ENCODE measurements around the gene ACMSD.

The ACMSD gene

GRCh38 chr2:134927195-134927594 lies 88.8 kb downstream of the ACMSD start:
- Histone ChIP-seq H3K9ac (ENCODE audit: low read length) (no peak overlapping the region), H3K27me3 (ENCODE audit: control insufficient read depth, insufficient read depth, low read length) (no peaks in the 10 kb centered on the region), H3K4me3 (ENCODE audit: low read length) (no peak overlapping the region), H3K36me3 (ENCODE audit: control insufficient read depth, low read depth, low read length) (peaks cover 4% of the 10 kb centered on the region), H3K9me3 (ENCODE audit: control insufficient read depth, low read depth, low read length) (no peaks in the 10 kb centered on the region), H3K4me1 (ENCODE audit: control insufficient read depth, low read depth, low read length) (peaks cover 4% of the 10 kb centered on the region), H3K27ac (ENCODE audit: low read length) (no peak overlapping the region)

DNA sequence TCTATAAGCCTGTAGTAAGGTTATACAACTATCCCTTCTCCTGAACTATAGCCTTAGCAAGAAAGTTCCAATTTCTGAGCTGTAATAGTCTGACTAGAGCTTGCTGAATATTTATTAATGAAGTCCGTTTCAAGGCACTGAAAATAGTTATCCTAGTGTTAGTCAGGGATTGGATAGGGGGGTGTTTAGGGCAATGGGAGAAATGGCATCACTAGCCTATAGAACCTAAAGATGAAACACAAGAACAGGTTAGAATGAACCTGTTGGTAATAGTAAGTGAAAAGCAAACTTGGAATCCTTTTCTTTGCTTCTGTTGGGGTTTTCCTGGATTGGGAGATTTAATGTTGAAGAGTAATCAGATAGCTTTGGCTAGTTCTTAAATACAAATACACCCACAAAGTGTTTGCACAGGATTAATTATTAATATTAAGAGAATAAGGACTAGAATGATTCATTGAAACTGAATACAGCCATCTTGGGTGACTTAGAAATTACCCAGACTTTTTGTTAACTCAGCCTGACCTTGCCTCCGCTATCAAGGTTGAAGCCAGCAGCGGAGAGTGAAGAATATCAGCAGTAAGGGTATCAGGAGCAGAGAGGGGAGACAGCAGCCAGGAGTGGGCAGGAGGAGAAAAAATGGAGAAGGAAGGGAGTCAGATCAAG lies 94.6 kb downstream of the ACMSD start:
- no peaks in the 10 kb centered on the region for H3K9me3 ChIP-seq (ENCODE audit: control insufficient read depth, low read depth, low read length)
- no peak overlapping the region for H3K9ac ChIP-seq (ENCODE audit: low read length)
- no peaks in the 10 kb centered on the region for H3K4me1 ChIP-seq (ENCODE audit: control insufficient read depth, low read depth, low read length)
- peaks cover 23% of the 10 kb centered on the region for H3K36me3 ChIP-seq (ENCODE audit: control insufficient read depth, low read depth, low read length)
- H3K27me3 ChIP-seq (ENCODE audit: control insufficient read depth, insufficient read depth, low read length) = no peaks in the 10 kb centered on the region
- H3K4me3 ChIP-seq (ENCODE audit: low read length) = no peak overlapping the region
- H3K27ac ChIP-seq (ENCODE audit: low read length) = no peak overlapping the region

DNA sequence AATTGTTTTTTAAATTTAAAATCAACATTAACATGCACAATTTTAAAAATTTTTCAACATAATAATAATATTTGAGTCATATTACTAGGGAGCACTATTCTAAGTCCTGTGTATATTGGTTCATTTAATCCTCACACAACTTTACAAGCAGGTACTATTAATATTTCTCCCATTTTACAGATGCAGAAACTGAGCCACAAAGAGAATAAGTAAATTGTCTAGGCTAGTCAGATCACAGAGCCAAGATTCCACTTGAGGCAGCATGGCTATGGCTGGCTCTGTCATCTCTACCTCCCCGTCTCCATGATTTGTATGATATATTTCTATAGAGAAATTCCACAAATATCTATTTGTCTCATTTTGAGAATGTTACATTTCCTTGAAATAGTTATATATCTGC lies 95.3 kb downstream of the ACMSD start:
- no peaks in the 10 kb centered on the region for H3K9me3 ChIP-seq (ENCODE audit: control insufficient read depth, low read depth, low read length)
- H3K4me1 ChIP-seq (ENCODE audit: control insufficient read depth, low read depth, low read length) = no peaks in the 10 kb centered on the region
- no peak overlapping the region for H3K4me3 ChIP-seq (ENCODE audit: low read length)
- H3K9ac ChIP-seq (ENCODE audit: low read length) = no peak overlapping the region
- no peak overlapping the region for H3K27ac ChIP-seq (ENCODE audit: low read length)
- peaks cover 30% of the 10 kb centered on the region for H3K36me3 ChIP-seq (ENCODE audit: control insufficient read depth, low read depth, low read length)
- H3K27me3 ChIP-seq (ENCODE audit: control insufficient read depth, insufficient read depth, low read length) = no peaks in the 10 kb centered on the region

DNA sequence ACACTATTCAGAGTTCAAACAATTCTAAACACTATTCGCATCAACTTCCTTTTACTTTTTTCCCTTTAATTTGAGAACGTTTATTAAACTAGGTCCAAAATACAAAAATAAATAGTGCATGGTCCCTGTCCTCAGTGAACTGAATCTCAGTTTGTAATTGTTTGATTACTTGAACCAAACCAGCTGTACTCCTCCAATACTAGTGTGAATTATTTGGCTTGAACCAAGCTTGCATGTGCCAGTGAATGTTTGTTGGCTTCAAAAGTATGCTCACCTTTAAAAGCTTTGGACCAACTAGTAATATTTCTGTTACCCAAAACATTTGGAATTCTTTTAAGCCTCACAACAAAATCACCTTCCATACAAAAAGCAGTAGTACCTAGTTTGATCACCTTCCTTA lies 95.7 kb downstream of the ACMSD start:
- Histone ChIP-seq H3K4me1 (ENCODE audit: control insufficient read depth, low read depth, low read length) (no peaks in the 10 kb centered on the region), H3K9me3 (ENCODE audit: control insufficient read depth, low read depth, low read length) (no peaks in the 10 kb centered on the region), H3K27ac (ENCODE audit: low read length) (no peak overlapping the region), H3K36me3 (ENCODE audit: control insufficient read depth, low read depth, low read length) (peaks cover 34% of the 10 kb centered on the region), H3K4me3 (ENCODE audit: low read length) (no peak overlapping the region), H3K27me3 (ENCODE audit: control insufficient read depth, insufficient read depth, low read length) (no peaks in the 10 kb centered on the region), H3K9ac (ENCODE audit: low read length) (no peak overlapping the region)

DNA sequence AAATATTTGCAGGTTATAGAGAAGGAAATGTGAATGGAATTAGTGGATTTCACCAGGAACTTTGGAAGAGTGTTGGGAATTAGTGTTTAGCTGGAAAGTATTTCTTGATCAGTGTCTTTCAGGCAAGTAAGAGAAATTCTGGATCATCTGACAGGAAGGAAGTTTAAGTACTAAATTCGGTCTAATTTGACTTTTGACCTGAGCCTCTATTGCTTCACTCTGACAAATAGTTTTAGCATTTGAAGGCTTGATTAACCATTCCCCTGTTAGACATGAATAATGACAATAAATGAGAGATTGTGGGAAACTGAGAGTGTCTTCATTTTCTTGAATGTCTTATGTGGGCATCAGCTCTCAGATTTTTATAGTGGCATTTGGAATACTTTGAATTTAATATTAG lies 96.2 kb downstream of the ACMSD start:
- Histone ChIP-seq H3K4me3 (ENCODE audit: low read length) (no peak overlapping the region), H3K36me3 (ENCODE audit: control insufficient read depth, low read depth, low read length) (peaks cover 37% of the 10 kb centered on the region), H3K27ac (ENCODE audit: low read length) (no peak overlapping the region), H3K4me1 (ENCODE audit: control insufficient read depth, low read depth, low read length) (no peaks in the 10 kb centered on the region), H3K9me3 (ENCODE audit: control insufficient read depth, low read depth, low read length) (no peaks in the 10 kb centered on the region), H3K27me3 (ENCODE audit: control insufficient read depth, insufficient read depth, low read length) (no peaks in the 10 kb centered on the region), H3K9ac (ENCODE audit: low read length) (no peak overlapping the region)

DNA sequence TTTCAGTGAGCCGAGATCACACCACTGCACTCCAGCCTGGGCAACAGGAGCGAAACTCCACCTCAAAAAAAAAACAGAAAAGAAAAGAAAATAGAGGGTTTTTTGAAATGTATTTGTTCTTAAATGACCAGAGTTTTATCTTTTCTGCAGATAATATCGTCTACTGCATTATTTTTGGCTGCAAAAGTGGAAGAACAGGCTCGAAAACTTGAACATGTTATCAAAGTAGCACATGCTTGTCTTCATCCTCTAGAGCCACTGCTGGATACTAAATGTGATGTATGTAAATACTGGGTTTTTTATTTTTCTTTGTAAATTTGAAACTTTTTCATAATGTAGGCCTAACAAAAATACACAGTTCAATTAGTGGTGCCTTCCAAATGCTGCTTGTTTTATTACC lies 98.3 kb downstream of the ACMSD start:
- no peak overlapping the region for H3K4me3 ChIP-seq (ENCODE audit: low read length)
- H3K9me3 ChIP-seq (ENCODE audit: control insufficient read depth, low read depth, low read length) = no peaks in the 10 kb centered on the region
- peaks cover 51% of the 10 kb centered on the region for H3K36me3 ChIP-seq (ENCODE audit: control insufficient read depth, low read depth, low read length)
- H3K4me1 ChIP-seq (ENCODE audit: control insufficient read depth, low read depth, low read length) = no peaks in the 10 kb centered on the region
- no peaks in the 10 kb centered on the region for H3K27me3 ChIP-seq (ENCODE audit: control insufficient read depth, insufficient read depth, low read length)
- H3K27ac ChIP-seq (ENCODE audit: low read length) = no peak overlapping the region
- H3K9ac ChIP-seq (ENCODE audit: low read length) = no peak overlapping the region

GRCh38 chr2:134943540-134943939 lies 105.1 kb downstream of the ACMSD start:
- Histone ChIP-seq H3K27me3 (ENCODE audit: control insufficient read depth, insufficient read depth, low read length) (no peaks in the 10 kb centered on the region), H3K27ac (ENCODE audit: low read length) (no peak overlapping the region), H3K36me3 (ENCODE audit: control insufficient read depth, low read depth, low read length) (peaks cover 71% of the 10 kb centered on the region)

GRCh38 chr2:134944975-134945374 lies 106.6 kb downstream of the ACMSD start:
- no peak overlapping the region for H3K4me3 ChIP-seq (ENCODE audit: low read length)
- peaks cover 60% of the 10 kb centered on the region for H3K36me3 ChIP-seq (ENCODE audit: control insufficient read depth, low read depth, low read length)
- no peak overlapping the region for H3K27ac ChIP-seq (ENCODE audit: low read length)
- H3K9me3 ChIP-seq (ENCODE audit: control insufficient read depth, low read depth, low read length) = no peaks in the 10 kb centered on the region
- H3K4me1 ChIP-seq (ENCODE audit: control insufficient read depth, low read depth, low read length) = peaks cover 15% of the 10 kb centered on the region
- no peak overlapping the region for H3K9ac ChIP-seq (ENCODE audit: low read length)
- H3K27me3 ChIP-seq (ENCODE audit: control insufficient read depth, insufficient read depth, low read length) = no peaks in the 10 kb centered on the region

More at GRCh38 chr2:134943540-134943939, 105.1 kb downstream of the ACMSD start:
- Histone ChIP-seq H3K4me3 (ENCODE audit: low read length) (no peak overlapping the region), H3K4me1 (ENCODE audit: control insufficient read depth, low read depth, low read length) (peaks cover 15% of the 10 kb centered on the region), H3K9me3 (ENCODE audit: control insufficient read depth, low read depth, low read length) (no peaks in the 10 kb centered on the region), H3K9ac (ENCODE audit: low read length) (no peak overlapping the region)

DNA sequence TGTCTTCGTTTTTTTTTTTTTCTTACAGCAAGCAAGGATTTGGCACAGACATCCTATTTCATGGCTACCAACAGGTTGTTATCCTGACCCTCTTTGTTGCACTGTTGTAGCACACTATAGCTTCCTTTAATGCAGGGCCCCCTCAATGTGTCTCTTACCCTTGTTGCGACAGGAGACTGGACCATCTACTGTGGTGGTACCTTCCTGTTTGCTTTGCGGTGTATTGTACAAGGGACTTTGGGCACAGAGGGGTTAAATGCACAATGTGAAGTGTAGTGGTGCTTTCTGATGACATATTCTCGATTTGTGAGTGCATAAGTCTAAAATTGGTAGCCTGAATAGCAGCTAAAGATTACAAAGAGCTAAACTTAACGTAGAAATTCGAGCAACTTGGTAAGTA lies 107.7 kb downstream of the ACMSD start:
- H3K36me3 ChIP-seq (ENCODE audit: control insufficient read depth, low read depth, low read length) = peaks cover 61% of the 10 kb centered on the region
- H3K4me1 ChIP-seq (ENCODE audit: control insufficient read depth, low read depth, low read length) = peaks cover 15% of the 10 kb centered on the region
- no peaks in the 10 kb centered on the region for H3K27me3 ChIP-seq (ENCODE audit: control insufficient read depth, insufficient read depth, low read length)
- H3K9me3 ChIP-seq (ENCODE audit: control insufficient read depth, low read depth, low read length) = no peaks in the 10 kb centered on the region
- no peak overlapping the region for H3K27ac ChIP-seq (ENCODE audit: low read length)
- H3K4me3 ChIP-seq (ENCODE audit: low read length) = no peak overlapping the region
- no peak overlapping the region for H3K9ac ChIP-seq (ENCODE audit: low read length)

DNA sequence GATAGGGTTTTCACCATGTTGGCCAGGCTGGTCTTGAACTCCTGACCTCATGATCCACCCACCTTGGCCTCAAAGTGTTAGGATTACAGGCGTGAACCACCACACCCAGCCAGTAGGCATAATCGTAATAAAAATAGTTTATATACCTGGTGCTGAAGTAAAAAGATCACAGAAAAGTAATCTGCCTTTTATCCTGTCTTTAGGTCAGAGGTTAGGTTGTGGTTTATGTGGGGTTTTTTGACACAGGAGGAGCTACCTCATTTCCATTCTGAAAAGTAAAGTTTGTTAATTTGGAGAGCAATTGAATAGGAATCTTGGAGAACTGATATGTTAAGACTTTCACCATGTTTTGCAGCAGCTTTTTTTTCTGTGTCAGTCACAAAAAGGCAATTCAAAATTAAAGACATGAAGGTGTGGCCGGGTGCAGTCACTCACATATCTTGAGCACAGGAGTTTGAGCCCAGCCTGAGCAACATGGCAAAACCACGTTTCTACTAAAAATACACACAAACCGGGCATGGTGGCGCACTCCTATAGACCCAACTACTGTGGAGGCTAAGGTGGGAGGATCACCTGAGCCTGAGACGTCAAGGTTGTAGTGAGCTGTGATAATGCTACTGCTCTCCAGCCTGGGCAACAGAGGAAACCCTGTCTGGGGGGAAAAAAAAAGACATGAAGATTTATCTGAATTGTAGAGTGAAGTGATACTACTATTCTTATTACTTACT lies 111.7 kb downstream of the ACMSD start:
- Histone ChIP-seq H3K27ac (ENCODE audit: low read length) (no peak overlapping the region), H3K4me1 (ENCODE audit: control insufficient read depth, low read depth, low read length) (peaks cover under 1% of the 10 kb centered on the region), H3K9me3 (ENCODE audit: control insufficient read depth, low read depth, low read length) (no peaks in the 10 kb centered on the region), H3K27me3 (ENCODE audit: control insufficient read depth, insufficient read depth, low read length) (no peaks in the 10 kb centered on the region), H3K36me3 (ENCODE audit: control insufficient read depth, low read depth, low read length) (peaks cover 77% of the 10 kb centered on the region), H3K4me3 (ENCODE audit: low read length) (no peak overlapping the region), H3K9ac (ENCODE audit: low read length) (no peak overlapping the region)

DNA sequence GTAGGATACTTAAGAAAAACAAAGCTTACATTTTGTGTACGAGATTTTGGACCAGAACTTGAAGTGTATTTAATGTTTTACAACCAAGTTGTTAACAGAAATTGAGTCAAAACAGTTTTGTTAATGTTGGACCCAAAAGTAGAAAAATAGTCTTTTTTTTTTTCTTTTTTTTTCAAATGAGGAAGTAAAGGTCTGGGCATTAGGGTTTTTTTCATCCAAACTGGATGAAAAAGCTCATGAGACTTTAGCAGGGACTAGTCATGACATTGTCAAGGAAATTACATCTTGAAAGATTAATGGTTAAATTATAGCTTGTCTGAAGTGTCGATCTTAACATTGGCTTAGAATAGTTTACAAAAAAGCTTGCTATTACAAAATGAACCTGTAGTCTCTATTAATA lies 112.5 kb downstream of the ACMSD start:
- H3K4me1 ChIP-seq (ENCODE audit: control insufficient read depth, low read depth, low read length) = no peaks in the 10 kb centered on the region
- H3K27ac ChIP-seq (ENCODE audit: low read length) = no peak overlapping the region
- no peaks in the 10 kb centered on the region for H3K27me3 ChIP-seq (ENCODE audit: control insufficient read depth, insufficient read depth, low read length)
- peaks cover 77% of the 10 kb centered on the region for H3K36me3 ChIP-seq (ENCODE audit: control insufficient read depth, low read depth, low read length)
- no peak overlapping the region for H3K9ac ChIP-seq (ENCODE audit: low read length)
- H3K9me3 ChIP-seq (ENCODE audit: control insufficient read depth, low read depth, low read length) = no peaks in the 10 kb centered on the region
- H3K4me3 ChIP-seq (ENCODE audit: low read length) = no peak overlapping the region

Data from iPS-18a (cell line).